Measurements from ENCODE around the gene SLU7. TPM values are rescaled to one million over a fixed set of nuclear protein-coding genes. Genes with fewer than 3 reads are reported as not detected.

The SLU7 gene
- total and polyA plus RNA-seq, 7 donors = 22.4 to 80.3 (median 44.4) TPM

DNA sequence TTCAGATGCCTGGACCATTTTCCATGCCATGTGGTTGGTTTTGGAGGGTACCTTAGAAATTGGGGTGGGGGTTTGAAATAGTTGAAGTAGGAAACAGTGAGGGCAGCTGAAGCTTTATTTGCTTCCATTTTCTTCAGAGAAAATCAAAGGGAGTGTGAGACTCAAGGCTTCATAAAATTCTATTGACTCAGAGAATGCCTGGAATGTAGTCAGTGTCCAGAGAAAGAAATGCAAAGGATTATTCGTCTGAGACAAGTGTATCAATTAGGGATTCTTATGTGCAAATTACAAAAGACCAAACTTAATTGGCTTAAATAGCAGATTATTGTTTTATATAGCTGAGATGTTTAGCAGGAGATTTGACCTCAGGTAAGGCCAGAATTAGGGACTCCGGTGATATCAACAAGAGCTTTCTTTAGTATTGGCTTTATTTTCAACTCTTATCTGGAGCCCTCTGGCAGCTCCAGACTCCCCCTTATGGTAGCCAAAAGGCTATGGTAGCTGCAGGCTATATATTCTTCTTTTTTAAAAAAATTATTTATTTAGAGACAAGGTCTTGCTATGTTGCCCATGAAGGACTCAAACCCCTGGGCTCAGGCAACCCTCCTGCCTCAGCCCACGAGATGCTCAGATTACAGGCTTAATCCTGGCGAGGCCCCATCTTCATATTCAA, 41.6 kb upstream of the SLU7 start:
- intact Hi-C loops (cut with DNase I) = no loop called here
- H3K4me1 ChIP-seq = peaks cover 0 to 4% (median 0%) of the 10 kb centered on the region in 4 donors
- no peak overlapping the region for H3K27ac ChIP-seq
- no peaks in the 10 kb centered on the region for H3K27me3 ChIP-seq
- H3K9me3 ChIP-seq = no peaks in the 10 kb centered on the region
- H3K36me3 ChIP-seq = no peaks in the 10 kb centered on the region
- no peak overlapping the region for H3K4me3 ChIP-seq
- no peak for DNase-seq
- no peak for TF ChIP-seq POLR2A (IDR thresholded peaks at IDR 0.05)
- TF ChIP-seq EP300 (IDR thresholded peaks at IDR 0.05) = no peak
- no peak for TF ChIP-seq POLR2AphosphoS5 (IDR thresholded peaks at IDR 0.05)
- TF ChIP-seq, protein P1, sequence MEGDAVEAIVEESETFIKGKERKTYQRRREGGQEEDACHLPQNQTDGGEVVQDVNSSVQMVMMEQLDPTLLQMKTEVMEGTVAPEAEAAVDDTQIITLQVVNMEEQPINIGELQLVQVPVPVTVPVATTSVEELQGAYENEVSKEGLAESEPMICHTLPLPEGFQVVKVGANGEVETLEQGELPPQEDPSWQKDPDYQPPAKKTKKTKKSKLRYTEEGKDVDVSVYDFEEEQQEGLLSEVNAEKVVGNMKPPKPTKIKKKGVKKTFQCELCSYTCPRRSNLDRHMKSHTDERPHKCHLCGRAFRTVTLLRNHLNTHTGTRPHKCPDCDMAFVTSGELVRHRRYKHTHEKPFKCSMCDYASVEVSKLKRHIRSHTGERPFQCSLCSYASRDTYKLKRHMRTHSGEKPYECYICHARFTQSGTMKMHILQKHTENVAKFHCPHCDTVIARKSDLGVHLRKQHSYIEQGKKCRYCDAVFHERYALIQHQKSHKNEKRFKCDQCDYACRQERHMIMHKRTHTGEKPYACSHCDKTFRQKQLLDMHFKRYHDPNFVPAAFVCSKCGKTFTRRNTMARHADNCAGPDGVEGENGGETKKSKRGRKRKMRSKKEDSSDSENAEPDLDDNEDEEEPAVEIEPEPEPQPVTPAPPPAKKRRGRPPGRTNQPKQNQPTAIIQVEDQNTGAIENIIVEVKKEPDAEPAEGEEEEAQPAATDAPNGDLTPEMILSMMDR (IDR thresholded peaks at IDR 0.05) = no peak
- 90 to 94% methylated on average over 4 of the region's 4 CpGs for WGBS, 2 donors

DNA sequence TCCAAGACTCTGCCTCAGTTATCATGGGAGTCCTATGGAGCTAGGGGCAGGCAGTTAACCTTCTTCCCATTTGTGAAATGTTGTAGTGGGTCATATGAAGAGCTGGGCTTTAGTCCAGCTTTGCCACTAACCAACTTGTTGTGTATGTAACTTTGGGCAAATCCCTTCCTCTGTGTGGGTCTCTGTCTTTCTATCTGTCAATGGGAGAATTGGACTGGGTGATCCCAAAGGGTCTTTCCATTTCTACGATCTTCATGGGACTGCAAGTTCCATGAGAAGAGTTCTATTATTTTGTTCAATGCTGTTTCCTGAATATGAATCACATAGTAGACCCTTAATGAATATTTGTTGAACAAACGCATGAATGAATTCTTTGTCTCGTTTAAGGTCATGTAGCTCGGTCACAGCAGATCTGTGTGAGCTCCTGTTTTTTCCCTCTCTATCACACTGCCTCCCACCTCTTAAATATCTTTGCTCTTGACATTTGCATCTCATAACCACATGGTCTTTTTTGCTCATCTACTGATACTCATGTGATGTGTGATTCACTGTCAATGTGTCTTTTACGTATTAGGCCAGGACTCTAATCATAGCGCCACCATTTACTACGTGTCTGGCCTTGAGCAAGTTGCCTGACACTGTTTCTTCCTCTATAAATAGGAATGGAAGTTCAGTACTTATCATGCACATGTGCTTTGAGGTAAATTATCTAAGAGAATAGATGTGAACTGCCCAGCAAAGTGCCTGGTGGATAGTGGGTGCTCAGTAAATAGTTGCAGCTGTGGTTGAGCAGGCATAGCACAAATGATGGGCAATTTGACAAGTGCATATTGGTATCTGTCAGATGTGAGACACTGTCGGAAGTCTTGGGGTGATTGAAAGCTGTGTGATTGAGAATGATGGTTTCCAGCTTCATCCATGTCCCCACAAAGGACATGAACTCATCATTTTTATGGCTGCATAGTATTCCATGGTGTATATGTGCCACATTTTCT, 40.2 kb upstream of the SLU7 start:
- intact Hi-C loops (cut with DNase I) = no loop called here
- no peaks in the 10 kb centered on the region for H3K9me3 ChIP-seq
- no peaks in the 10 kb centered on the region for H3K27me3 ChIP-seq
- WGBS, 2 donors = 86 to 92% methylated on average over 8 of the region's 8 CpGs
- no peak for DNase-seq
- no peak overlapping the region for H3K27ac ChIP-seq
- TF ChIP-seq POLR2AphosphoS5 (IDR thresholded peaks at IDR 0.05) (no peak), POLR2A (IDR thresholded peaks at IDR 0.05) (no peak), EP300 (IDR thresholded peaks at IDR 0.05) (no peak)
- TF ChIP-seq, protein P1 (IDR thresholded peaks at IDR 0.05) = no peak
- H3K4me3 ChIP-seq = no peak overlapping the region
- H3K4me1 ChIP-seq = peaks cover 0 to 4% (median 0%) of the 10 kb centered on the region in 4 donors
- H3K36me3 ChIP-seq = no peaks in the 10 kb centered on the region

DNA sequence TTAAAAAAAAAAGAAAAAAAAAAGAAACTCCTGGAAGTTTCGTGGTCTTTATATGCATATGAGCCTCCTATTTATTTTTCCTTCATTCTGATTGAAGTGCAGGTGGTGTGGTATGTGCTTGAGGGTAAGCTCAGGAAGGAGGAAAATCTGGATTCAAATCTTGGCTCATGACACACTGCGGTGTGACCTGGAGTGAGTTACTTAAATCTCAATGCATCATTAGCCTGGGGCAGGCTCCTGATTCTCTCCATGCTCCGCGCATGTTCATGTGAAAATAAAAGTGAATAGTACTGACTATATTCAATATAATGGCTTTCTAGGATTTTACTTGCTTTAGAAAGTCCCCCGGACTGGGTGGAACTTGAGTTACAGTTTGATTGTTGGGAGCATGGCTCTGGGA, 38.4 kb upstream of the SLU7 start:
- Histone ChIP-seq H3K36me3 (no peaks in the 10 kb centered on the region), H3K4me1 (peaks cover 0 to 4% (median 0%) of the 10 kb centered on the region in 4 donors), H3K4me3 (no peak overlapping the region), H3K27me3 (no peaks in the 10 kb centered on the region), H3K9me3 (no peaks in the 10 kb centered on the region), H3K27ac (no peak overlapping the region)
- DNase-seq = no peak
- TF ChIP-seq POLR2A (IDR thresholded peaks at IDR 0.05) = no peak
- TF ChIP-seq EP300 (IDR thresholded peaks at IDR 0.05) = no peak
- no peak for TF ChIP-seq POLR2AphosphoS5 (IDR thresholded peaks at IDR 0.05)
- TF ChIP-seq, protein P1 (IDR thresholded peaks at IDR 0.05) = no peak
- 95% methylated on average over 5 of the region's 5 CpGs for WGBS, 2 donors
- intact Hi-C loops (cut with DNase I) = no loop called here

DNA sequence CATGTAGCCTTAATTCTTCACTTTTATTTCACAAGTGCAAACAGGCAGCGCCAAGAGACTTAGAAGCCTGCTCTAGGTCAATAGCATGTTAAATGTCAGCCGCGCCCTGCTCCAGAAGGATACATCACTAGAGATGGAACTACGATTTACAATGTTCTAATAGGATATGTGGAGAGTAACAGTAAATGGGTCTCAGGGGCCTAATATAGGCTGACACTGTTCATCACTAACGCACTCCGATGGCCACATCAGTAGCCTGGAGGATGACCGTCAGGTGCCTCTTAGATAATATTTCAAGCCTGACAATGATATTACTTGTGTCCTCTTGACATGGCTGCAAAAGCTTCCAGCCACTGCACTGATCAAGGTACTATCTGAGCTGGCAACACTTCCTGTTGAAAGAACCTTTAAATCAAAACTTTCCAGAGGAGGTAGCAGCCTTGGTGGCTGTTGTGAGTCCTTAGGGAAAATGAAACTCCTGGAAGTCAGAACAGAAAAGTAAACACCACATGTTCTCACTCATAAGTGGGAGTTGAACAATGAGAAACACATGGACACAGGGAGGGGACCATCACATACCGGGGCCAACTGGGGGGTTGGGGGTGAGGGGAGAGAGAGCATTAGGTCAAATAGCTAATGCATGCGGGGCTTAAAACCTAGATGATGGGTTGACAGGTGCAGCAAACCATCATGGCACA, 37.7 kb upstream of the SLU7 start:
- no peaks in the 10 kb centered on the region for H3K9me3 ChIP-seq
- no peaks in the 10 kb centered on the region for H3K36me3 ChIP-seq
- TF ChIP-seq, protein P1 (IDR thresholded peaks at IDR 0.05) = no peak
- TF ChIP-seq EP300 (IDR thresholded peaks at IDR 0.05) (no peak), POLR2A (IDR thresholded peaks at IDR 0.05) (no peak), POLR2AphosphoS5 (IDR thresholded peaks at IDR 0.05) (no peak)
- no peak overlapping the region for H3K27ac ChIP-seq
- intact Hi-C loops (cut with DNase I) = no loop called here
- DNase-seq = no peak
- no peak overlapping the region for H3K4me3 ChIP-seq
- no peaks in the 10 kb centered on the region for H3K27me3 ChIP-seq
- 83 to 89% methylated on average over 9 of the region's 9 CpGs for WGBS, 2 donors
- H3K4me1 ChIP-seq = peaks cover 0 to 4% (median 0%) of the 10 kb centered on the region in 4 donors
